Dedifferentiated amniotic fluid mesenchymal stem cell (primary cell): ENCODE data around the gene LCE2D.

Experiments
- DNase-seq: peaks from one replicate; pipeline ENCODE4 v3.0.0-alpha.2; 2016; ENCODE audit errors: extremely low spot score

The LCE2D gene

DNA sequence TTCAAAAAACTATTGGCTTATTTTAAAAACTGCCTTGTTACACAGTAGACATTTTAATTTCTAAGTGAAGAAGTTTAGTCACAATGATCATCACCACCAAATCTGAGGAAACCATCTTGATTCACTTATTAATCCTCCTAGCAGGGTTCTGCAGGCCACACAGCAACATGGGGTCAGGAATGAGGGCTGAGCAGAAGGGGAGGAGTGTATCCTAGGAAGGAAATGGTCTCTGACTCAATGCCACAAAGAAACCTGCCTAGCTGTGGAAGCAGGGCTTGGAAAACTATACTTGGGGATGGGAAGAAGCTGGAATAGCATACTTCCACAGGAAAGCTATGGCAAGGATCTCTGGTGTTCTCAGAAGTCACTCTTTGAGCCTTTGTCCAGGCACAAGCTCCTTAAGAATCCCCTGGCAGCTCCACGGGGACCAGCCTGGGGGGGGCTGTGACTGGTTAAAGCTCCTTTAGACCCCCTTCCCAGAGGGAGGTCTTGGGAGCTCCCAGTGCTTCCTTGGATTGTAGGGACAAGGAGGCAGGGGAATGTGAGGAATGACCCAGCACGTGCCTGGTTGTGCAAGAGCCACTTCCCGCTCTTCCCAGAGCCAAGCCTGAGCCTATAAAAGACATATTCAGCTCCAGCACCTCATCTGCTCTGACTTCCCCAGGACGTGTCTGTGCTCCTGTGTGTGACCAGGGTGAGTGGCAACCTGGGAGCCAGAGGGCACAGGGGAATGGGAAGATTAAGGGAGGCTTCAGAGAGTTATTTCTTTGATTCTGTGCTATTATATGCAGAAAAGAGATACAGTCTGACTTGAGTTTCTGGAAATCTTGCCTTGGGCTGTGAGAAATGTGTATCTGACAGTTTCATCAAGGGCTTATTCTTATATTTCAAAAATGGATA lies 34.8 kb downstream of the LCE2D start, which contains the start of gene LCE2A:
LCE2A (plus strand) TSS at position 645 of the 900 bp plus-strand sequence. CDS start 557 bp downstream, outside the sequence.
- DNase-seq: no peak

- DNase-seq: no peak
Measured at GRCh38 chr1:152699746-152700145, 36.6 kb downstream of the LCE2D start.

GRCh38 chr1:152707860-152708259 lies 44.7 kb downstream of the LCE2D start, which contains the start of gene LCE4A:
Gene LCE4A, plus strand, starts transcription at chr1:152708160. Its CDS starts 916 bp downstream, at chr1:152709076.
- DNase-seq: no peak
